Adrenal gland (tissue), 12 donors: Measurements from ENCODE around the gene TENT5C. TPM values are rescaled to one million over a fixed set of nuclear protein-coding genes. Genes with fewer than 3 reads are reported as not detected.

Experiments used
- DNase-seq, 7 donors: peaks; one replicate each; pipeline ENCODE4 v3.0.0-alpha.2; 2019 to 2020
- H3K27ac ChIP-seq, 5 donors: fragments of 200-600 bp; sonication (generic) in 4 of 5; 1 replicate in 3 of 5; 2 replicates in 2 of 5; pipeline versions ENCODE4 v1.5.1 to v1.8.0; 2016 to 2020; ENCODE audit warnings: mild to moderate bottlenecking in 1 of 5
- H3K27me3 ChIP-seq: fragments of 200-600 bp; 2 replicates; pipeline ENCODE4 v1.8.0; 2021
- H3K36me3 ChIP-seq, 2 donors: fragments of 200-600 bp; replicated peaks in 1 of 2; 1 replicate in 1 of 2; 2 replicates in 1 of 2; pipeline versions ENCODE4 v1.5.1 to v1.8.0; 2018 to 2022
- H3K4me1 ChIP-seq, 2 donors: fragments of 200-600 bp; replicated peaks in 1 of 2; 1 replicate in 1 of 2; 2 replicates in 1 of 2; pipeline versions ENCODE4 v1.5.1 to v1.8.0; 2018 to 2021
- H3K4me3 ChIP-seq, 4 donors: fragments of 200-600 bp; sonication (generic) in 3 of 4; one replicate each; pipeline ENCODE4 v1.5.1; 2016 to 2018
- H3K9me3 ChIP-seq, 3 donors: fragments of 200-600 bp; sonication (generic) in 1 of 3; replicated peaks in 1 of 3; 1 replicate in 2 of 3; 2 replicates in 1 of 3; pipeline versions ENCODE4 v1.5.1 to v1.8.0; 2016 to 2021
- POLR2A ChIP-seq, 2 donors: fragments of 450-650 bp; IDR thresholded peaks; one replicate each; pipeline ENCODE4 v1.6.1; 2017; ENCODE audit warnings: antibody characterized with exemption in 2 of 2, mild to moderate bottlenecking in 2 of 2, moderate library complexity in 1 of 2
- WGBS, 4 donors: extraction: QIAGEN DNeasy Blood & Tissue Kit in 2 of 4; methylation state at CpG; one replicate each; pipeline versions ENCODE4 v1.1.5 to v1.1.7; 2013 to 2017; 5-methylcytosine and 5-hydroxymethylcytosine counted together
- intact Hi-C, 2 donors: fragments of 100-400 bp; cut with DNase I; formaldehyde crosslinking; loops; one replicate each; pipeline versions ENCODE4 v1.14.1 to v1.15.0; 2022 to 2023
- polyA plus RNA-seq, 3 donors: library from polyadenylated mRNA; stranded (reverse); fragments of 200-250 nt in 2 of 3; fragments of 350-450 nt in 1 of 3; fragmentation: Illumina TruSeq in 1 of 3; extraction: RNeasy Lipid Tissue Mini Kit (QIAGEN cat#74804) in 1 of 3; gene quantifications; one replicate each; pipeline ENCODE4 v1.2.3, GENCODE V29; 2013 to 2014
- total RNA-seq, 9 donors: library from RNA; depleted of rRNA in 4 of 9; stranded (reverse); fragments of >200 nt in 4 of 9; fragments of 120-200 nt in 1 of 9; fragmentation: NEBNext Ultra II Directional in 1 of 9; extraction: Animal tissue kit (Norgen Biotek cat#: 25700) in 1 of 9; gene quantifications; one replicate each; pipeline versions ENCODE4 v1.1.0 to v1.2.4, GENCODE V29; 2013 to 2023
- TF ChIP-seq, protein P1 (sequence below), 6 experiments: fragments of 450-650 bp in 4 of 6; fragments of 200-600 bp in 2 of 6; sonication (generic) in 1 of 6; IDR thresholded peaks; 1 replicate in 5 of 6; 2 replicates in 1 of 6; pipeline versions ENCODE4 v1.5.1 to v1.8.0; 2016 to 2021; ENCODE audit warnings: antibody characterized with exemption in 6 of 6, mild to moderate bottlenecking in 2 of 6, moderate library complexity in 1 of 6
- donor health status: healthy with polysubstance abuse.
- donor health status: Bipolar disorder and iron deficiency.
- donor health status: DM: yes; HTN: yes; CAD: no.
- donor health status: DM: no; HTN: no; CAD: no.
- donor health status: DM: no; HTN: no; CAD: no.
- donor health status: DM: yes; HTN: yes; CAD: no.

TENT5C gene
- total and polyA plus RNA-seq, 12 donors = 0.54 to 8.5 (median 2.0) TPM

DNA sequence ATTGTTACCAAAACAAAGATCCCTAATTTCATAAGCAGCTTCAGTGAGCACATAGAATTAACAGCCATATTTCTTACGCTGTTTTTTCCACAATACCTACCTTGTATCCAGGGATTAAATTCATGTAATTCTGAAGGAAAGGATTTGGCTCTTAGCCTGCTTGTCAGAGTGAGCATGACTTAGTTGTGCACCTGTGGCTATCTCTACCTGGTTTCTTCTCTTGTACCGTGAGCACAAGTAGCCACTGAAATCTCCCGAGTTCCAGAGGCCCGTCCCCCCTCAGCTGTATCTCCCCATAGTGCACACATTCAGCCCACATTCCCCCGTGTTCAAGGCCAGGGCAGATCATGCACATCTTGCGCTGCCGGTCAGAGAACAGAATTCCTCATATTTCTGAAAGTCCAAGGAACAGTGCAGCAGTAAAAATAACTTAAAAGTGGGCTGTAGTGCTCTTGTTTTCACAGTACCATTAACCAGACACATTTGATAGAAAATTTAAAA, 2.3 kb downstream of the TENT5C start:
- H3K9me3 ChIP-seq = no peaks in the 10 kb centered on the region
- H3K36me3 ChIP-seq = no peaks in the 10 kb centered on the region
- H3K27ac ChIP-seq = no peak overlapping the region
- peaks cover 0 to 22% of the 10 kb centered on the region in 2 donors for H3K4me1 ChIP-seq
- TF ChIP-seq, protein P1, sequence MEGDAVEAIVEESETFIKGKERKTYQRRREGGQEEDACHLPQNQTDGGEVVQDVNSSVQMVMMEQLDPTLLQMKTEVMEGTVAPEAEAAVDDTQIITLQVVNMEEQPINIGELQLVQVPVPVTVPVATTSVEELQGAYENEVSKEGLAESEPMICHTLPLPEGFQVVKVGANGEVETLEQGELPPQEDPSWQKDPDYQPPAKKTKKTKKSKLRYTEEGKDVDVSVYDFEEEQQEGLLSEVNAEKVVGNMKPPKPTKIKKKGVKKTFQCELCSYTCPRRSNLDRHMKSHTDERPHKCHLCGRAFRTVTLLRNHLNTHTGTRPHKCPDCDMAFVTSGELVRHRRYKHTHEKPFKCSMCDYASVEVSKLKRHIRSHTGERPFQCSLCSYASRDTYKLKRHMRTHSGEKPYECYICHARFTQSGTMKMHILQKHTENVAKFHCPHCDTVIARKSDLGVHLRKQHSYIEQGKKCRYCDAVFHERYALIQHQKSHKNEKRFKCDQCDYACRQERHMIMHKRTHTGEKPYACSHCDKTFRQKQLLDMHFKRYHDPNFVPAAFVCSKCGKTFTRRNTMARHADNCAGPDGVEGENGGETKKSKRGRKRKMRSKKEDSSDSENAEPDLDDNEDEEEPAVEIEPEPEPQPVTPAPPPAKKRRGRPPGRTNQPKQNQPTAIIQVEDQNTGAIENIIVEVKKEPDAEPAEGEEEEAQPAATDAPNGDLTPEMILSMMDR (IDR thresholded peaks at IDR 0.05) = no peak
- TF ChIP-seq POLR2A (IDR thresholded peaks at IDR 0.05) = no peak
- DNase-seq = no peak
- intact Hi-C loops = loop anchor here in 1 of 2 donors (5.0 kb wide), 1 partner anchor 149 kb away; no protein-coding TSS in a partner anchor
- WGBS, 4 donors = 84 to 89% (median 87%) methylated on average over 7 of the region's 7 CpGs
- H3K4me3 ChIP-seq = no peak overlapping the region
- no peaks in the 10 kb centered on the region for H3K27me3 ChIP-seq

DNA sequence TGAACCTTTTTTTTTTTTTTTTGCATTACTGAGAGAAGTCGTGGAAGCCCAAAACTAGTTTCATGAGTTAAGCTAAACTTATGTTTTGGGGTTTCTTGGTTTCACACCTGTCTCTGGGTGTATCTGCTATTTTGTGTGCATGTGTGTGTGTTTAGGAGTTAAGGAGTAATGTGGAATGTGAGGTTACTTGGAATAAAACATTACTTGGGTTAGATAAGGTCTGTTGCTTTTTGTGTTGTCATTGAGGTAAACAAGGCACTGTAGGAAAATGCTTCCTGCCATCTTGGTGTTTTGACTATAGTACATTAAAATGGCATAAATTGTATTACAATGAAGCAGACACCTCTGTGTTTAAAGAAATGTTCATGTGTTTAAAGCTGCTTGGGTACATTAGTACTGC, 2.9 kb downstream of the TENT5C start:
- 76 to 96% (median 83%) methylated on average over 1 of the region's 1 CpG for WGBS, 4 donors
- Histone ChIP-seq H3K27ac (no peak overlapping the region), H3K4me1 (peaks cover 0 to 24% of the 10 kb centered on the region in 2 donors), H3K27me3 (no peaks in the 10 kb centered on the region), H3K36me3 (no peaks in the 10 kb centered on the region), H3K4me3 (no peak overlapping the region), H3K9me3 (no peaks in the 10 kb centered on the region)
- TF ChIP-seq, protein P1 (IDR thresholded peaks at IDR 0.05) = no peak
- no peak for TF ChIP-seq POLR2A (IDR thresholded peaks at IDR 0.05)
- DNase-seq = no peak
- intact Hi-C loops = loop anchor here in 1 of 2 donors (5.0 kb wide), 1 partner anchor 149 kb away; no protein-coding TSS in a partner anchor

DNA sequence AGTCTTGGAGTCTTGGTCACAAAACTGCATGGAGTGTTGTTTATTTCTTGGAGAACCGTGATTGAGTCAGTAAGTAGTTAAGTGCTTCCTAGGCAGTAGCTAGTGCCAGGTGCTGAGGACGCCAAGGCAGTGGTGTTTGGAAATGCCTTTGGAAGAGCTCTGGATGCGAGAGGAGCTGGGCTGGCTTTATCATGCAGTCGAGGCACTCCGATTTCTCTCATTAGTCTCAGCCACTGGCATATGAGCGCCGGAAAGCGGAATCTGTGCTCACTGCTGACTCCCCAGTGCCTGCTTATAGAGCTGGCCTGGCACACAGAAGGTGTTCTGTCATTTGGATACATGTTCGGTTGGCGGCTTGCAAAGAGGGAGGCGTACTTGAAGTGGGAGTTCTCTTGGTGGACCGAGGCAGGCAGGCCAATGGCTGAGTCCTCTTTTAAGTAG, 3.6 kb downstream of the TENT5C start:
- Histone ChIP-seq H3K27me3 (no peaks in the 10 kb centered on the region), H3K4me1 (peaks cover 0 to 23% of the 10 kb centered on the region in 2 donors), H3K27ac (no peak overlapping the region), H3K36me3 (no peaks in the 10 kb centered on the region), H3K4me3 (no peak overlapping the region), H3K9me3 (no peaks in the 10 kb centered on the region)
- intact Hi-C loops = loop anchor here in 1 of 2 donors (5.0 kb wide), 1 partner anchor 148 kb away; no protein-coding TSS in a partner anchor
- no peak for DNase-seq
- TF ChIP-seq, protein P1 (IDR thresholded peaks at IDR 0.05) = no peak
- no peak for TF ChIP-seq POLR2A (IDR thresholded peaks at IDR 0.05)
- 88 to 94% (median 90%) methylated on average over 11 to 12 of the region's 12 CpGs for WGBS, 4 donors

DNA sequence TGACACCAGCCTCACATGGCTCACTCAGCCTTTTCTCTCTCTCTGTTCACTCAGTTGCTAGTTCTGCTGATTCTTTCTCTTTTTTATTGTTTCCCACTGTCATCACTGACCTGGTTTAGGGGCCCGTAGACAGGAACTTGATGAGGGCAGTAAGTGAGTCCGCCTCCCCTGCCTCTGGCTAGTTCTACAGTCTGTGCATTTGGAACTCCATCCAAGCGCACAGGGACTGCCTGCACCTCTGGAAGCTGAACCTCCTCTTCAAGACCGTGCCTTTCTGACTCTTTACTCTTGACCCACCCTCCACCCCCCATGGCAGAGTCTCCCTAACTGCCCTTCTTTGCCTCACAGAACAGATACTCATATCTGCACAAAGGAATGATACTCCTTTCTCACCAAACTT, 4.2 kb downstream of the TENT5C start:
- Histone ChIP-seq H3K9me3 (no peaks in the 10 kb centered on the region), H3K4me1 (peaks cover 0 to 18% of the 10 kb centered on the region in 2 donors), H3K36me3 (no peaks in the 10 kb centered on the region), H3K27me3 (no peaks in the 10 kb centered on the region), H3K4me3 (no peak overlapping the region), H3K27ac (no peak overlapping the region)
- no peak for TF ChIP-seq POLR2A (IDR thresholded peaks at IDR 0.05)
- TF ChIP-seq, protein P1 (IDR thresholded peaks at IDR 0.05) = no peak
- WGBS, 4 donors = 84 to 92% (median 87%) methylated on average over 4 of the region's 4 CpGs
- DNase-seq = no peak
- intact Hi-C loops = loop anchor here in 1 of 2 donors (5.0 kb wide), 1 partner anchor 72 kb away; no protein-coding TSS in a partner anchor
